HG03575 (cell line): Measurements from ENCODE around the gene NAA38.

ENCODE experiments used
- ATAC-seq: cut with Tn5 transposase; IDR thresholded peaks from one replicate; pipeline ENCODE4 v1.9.1; 2021; ENCODE audit not compliant: unreplicated experiment, insufficient number of reproducible peaks, low FRiP score; ENCODE audit errors: extremely low read depth

NAA38 gene

DNA sequence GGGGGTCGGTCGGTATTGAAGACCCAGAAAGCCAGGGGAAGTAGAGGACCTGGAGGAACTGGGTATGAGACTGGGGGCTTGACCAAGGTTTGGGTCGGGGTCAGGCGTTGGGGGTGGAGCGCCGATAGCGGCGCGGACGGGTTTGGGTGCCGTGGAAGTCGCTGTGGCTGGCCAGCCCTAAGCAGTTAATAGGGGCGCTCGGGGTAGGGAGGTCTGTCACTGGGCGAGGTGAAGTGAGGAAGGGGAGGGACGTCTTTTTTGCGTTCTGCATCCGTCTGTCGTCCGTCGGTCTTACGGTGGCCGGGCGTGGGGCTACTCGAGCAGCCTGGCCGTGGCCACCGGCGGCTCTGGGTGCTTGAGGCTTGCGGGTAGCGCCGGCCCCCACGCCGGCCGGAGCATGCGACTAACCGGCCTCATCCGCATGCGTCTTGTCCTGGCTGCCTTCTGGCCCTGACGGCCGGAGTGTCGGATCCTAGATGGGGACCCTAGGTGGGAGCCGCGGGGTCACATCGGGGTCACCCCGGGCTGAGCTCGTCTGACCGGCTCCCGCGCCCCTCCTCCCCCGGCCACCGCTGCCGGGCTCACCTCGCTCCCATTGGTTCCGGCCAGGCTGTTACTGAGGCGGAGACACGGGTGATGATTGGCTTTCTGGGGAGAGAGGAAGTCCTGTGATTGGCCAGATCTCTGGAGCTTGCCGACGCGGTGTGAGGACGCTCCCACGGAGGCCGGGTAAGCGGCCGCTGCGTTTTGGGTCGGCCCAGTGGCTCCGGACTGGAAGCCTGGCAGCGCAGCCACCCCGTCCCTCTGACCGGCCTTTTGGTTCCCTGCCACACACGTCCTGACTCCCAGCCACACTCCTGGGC is 12.8 kb downstream of the NAA38 start:
- ATAC-seq = no peak

DNA sequence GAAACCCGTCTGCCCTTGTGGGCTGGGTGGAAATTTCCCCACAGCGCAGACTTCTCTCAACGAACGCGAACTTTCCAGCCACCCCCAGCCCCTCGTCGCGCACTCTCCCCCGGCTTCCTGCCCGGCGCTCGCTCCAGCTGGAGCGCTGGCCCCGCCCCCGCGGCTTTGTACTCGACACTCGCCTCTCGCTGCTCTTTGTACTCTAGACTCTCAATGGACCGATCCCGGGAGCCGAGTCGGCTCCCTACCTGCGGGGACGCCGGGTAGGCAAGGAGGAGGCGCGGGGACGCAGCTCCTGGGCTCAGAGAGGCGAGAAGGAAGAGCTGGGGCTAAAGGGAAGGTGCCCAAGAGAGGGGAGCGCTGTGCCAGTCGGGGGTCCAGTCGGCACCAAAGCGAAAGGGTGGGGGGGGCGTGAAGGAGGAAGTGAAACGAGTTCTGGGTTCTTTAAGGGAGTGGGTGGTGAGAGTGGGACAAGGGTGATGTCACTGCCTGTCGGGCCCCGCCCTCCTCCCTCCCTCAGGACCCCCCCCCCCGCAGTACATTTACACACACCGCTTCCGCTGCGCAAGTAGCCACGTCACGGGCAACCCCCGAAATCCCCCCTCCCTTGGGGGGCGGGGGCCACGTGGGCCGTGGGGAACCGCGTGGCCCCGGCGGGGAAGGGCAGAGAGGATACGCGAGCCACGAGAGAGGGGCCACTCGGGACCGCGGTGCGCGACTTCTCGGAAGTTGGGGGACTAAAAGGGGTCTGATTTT is 13.6 kb downstream of the NAA38 start:
- ATAC-seq = no peak

DNA sequence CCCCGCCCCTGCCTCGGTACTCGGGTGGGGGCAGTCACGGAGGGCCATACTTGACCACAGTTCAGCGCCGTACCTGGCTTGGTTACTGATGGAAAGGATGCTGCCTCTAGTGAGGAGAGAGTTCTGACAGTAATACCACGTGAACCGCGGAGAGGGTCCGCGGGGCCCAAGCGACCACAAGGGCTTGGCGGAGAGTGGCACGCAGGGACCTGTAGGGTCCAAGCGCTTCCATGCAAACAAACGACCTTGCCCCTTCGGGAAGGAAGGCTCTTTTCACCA is 14.2 kb downstream of the NAA38 start:
- ATAC-seq = no peak

DNA sequence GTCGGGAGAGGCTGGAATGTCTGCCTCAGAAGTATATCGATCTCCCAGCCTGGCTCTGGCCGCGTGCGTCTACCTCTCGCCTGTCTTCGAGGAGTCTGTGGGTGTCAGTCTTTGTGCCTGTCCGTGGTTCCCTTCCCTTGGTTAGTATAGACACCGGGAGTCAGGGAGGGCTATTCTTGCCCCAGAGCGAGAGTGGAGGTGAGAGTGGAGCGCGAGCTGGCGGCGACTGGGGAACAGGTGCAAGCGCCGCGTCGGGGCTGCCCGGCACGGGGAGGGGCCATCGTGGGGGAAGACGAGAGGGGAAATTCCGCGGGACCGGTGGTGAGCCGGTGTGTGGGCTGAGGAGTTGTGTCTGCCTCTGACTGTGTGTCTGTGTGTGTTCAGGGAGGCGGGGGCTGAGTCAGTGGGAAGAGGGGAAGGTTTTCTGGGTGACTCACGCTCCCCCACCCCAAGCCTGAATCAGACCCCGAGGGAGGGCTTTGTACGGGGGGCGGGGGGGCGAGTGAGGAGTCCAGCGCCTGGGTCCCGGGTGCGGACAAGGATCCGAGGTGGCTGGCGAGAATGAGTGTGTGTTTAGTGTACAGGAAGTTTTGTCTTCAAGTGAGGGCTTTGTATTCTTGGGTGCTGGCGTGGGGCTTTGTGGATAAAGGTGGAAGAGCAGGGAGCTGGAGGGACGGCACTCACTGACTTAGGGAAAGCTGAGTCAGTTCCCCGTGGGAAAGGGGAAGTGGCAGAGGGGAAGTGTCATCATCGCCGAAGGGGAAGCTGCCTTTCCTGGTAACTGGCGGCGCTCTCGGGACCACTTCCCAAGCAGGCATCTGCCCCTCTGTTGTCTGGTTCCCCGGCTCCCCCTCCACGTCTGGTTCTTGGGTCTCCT is 14.7 kb downstream of the NAA38 start:
- ATAC-seq = no peak

DNA sequence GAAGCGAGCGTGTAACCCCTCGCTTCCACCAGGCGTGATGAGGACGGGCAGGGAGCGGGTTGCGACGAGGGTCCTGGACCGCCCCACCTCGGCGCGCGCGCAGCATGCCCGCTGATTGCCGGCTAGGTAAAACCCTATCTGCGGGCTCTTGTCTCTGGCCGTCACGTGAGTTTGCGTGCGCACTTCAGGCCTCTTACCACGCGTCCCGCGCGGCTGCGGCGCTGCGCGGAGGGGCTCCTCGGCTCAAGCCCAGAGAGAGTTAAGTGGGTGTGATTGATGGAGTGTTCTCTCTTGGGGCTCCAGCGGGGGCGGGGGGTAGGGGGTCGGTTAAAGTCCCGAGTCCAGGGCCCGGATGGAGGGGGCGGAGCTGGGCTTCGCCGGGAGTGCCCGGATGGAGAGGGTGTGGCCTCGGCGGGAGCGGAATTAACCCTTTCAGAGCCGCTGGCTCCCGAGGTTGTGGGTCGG is 15.4 kb downstream of the NAA38 start:
- ATAC-seq = no peak

DNA sequence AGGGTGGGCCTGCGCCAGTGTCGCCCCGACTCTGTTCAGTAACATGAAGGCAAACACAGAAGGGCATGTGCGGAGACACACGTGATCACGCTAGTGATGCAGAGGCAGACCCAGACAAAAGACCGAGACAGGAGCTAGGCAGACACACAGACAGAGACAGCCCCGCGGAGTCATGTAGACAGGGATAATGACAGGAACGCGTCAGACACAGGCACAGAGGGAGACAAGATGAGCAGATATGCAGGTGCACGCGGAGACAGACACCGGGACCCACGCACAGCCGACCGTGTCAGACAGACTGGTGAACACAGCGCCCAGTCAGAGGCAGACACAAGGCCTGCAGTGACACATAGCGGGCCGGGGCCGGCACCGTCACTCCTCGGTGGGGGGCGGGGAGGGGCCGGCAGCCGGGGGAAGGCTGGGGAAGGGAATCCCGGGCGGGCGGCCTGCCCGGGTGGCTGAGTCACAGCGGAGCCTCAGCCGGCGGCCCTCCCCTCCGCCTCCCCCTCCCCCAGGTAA is 15.9 kb downstream of the NAA38 start:
- ATAC-seq = no peak

DNA sequence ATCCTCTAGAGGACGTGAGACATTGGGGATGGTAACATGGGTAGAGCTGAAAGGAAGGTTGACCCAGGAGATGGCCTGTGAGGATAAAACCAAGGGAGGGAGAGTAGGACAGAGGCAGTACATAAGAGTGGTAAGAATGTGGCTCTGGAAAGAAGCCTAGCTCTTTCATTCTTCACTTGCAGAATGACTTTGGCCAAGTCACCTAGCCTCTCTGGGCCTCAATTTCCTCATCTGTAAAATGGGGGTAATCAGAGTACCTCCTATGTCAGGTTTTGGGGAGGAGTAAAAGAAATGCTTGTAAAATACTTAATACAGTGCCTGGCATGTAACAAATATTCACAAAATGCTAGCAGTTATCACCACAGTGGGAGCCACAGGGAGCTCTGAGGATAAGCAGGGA is 16.5 kb downstream of the NAA38 start:
- ATAC-seq = no peak

DNA sequence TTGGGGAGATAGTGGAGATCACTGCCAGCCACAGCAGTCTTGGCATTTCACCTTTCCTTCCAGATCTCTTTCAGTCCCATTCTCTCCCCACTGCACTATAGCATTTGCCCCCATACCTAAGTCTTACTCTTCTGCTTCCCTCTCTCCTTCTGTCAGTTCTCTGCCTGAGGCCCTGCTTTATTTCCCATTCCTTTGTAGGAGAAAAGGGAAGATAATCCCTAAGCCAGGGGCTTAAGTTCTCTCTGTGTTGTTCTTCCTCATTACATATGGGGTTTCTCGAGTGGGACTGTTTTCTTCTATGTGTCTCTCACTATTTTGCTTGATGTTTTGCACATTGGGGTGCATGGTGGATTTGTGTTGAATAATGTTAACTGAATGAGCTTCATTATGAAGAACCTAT is 16.9 kb downstream of the NAA38 start:
- no peak for ATAC-seq

DNA sequence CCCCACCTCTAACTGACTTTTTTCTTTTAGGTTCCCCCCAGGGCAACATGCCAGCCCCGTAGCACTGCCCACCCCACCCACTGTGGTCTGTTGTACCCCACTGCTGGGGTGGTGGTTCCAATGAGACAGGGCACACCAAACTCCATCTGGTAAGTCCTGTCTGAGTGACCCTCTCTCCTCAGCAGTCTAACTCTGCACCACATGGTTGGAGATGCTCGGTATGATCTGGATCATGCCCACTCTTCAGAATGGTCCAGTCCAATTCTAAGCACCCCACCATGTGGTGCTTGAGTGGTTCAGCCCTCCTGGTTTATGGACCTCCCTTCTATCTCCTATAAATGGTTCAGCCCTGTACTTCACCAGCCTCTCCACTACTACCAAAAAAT is 17.5 kb downstream of the NAA38 start:
- ATAC-seq = no peak

DNA sequence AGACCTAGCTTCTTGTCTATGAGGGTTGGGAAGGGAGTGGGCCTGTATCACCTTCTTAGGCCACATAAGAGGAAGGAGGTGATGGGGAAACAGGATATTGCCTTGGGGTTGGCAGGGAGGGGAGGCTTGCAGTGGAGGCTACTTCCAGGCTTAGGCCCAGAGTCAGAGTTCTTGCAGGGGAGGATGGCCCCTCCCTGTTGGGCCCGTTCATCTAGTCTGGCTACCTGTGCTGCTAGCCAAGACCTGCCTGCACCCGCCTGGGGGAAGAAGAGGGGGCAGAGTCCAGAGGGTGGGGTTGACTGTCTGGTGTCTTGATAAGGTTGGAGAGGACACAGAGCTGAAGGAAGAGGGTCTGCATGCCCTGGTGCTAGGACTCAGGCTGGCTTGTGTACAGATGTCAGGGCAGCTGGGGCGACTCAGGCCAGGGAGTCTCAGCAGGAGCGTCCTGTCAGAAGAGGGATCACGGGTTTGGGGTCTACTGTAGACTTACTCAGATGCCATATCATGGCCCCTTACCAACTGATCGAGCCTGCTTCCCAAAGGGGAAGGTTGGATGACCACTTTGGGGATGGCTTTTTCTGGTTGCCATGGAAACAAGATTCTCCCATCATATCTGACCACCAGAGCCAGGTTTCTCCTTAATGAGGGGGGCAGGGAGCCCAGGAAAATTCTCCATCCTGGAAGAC is 18.0 kb downstream of the NAA38 start:
- no peak for ATAC-seq

DNA sequence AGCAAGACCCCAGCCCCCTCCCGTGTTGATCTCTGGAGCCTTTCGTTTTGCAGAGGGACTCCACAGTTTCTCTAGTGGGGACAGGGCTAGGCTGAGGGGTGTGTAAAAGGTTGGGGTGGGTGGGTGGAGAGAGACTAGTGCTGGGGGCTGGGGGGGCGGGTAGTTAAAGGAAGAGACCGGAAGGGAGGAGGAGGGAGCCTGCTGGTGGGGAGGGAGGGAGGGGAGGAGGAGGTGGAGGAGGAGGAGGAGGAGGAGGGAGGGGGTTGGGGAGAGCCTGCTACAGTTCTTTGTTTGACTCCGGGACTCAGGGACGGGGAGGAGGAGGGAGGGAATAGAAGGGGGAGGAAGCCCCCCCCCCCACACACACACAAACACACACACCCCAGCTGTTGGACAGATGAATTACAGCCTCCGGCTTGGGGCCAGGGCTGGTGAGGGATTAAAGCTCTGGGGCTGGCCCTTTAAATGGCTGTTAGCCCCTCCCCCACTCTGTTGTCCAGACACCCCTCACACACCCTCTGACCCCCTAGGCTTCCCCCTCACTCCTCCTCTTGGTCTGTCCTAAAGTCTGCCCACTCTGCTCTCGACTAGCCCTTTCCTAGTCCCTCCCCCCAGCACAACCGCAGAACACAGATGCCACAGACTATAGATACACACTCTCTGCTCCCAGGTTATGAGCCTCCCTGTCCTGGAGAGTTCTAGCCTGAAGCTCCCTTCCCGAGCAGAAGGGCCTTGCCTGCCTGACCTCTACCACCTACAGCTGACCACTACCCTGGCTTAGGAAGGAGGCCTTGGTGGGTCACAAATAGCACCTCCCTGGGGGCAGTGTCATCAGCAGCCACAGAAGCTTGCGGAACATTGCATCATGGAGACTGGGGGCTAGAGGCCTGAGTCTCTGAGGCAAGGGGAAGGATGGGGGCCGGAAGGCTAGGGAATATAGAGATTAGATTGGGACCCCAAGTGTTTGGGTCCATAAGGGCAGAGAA is 19.0 kb downstream of the NAA38 start:
- no peak for ATAC-seq

DNA sequence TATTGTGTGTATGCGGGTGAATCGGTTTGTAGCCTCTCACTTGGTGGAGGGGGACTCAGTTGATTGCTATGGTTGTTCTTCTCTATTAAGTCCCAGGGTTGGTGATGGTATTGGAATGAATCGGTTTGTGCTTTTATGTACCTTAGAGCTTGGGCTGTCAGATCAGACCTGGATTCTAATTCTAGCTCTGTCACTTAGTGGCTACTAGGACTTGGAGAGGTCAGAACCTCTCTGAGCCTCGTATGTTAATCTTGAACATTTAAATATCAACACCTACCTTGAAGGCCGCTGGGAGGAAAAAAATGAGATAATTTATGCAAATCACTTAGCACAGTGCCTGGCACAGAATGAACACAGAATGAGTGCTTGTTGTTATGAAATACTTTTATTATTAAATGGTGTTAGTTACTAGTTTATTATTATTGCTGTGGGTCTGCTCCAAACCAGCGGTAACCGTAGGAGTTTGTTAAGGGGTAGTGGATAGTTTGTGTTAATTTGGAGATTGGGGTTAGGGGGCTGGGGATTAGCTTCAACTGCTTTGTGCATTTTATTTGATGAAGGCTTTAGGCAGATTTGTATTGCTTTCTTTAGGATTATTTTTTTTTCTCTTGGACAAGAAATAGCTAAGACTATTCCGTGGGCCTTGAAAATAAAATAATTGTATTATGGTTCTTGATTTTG is 19.8 kb downstream of the NAA38 start:
- no peak for ATAC-seq

DNA sequence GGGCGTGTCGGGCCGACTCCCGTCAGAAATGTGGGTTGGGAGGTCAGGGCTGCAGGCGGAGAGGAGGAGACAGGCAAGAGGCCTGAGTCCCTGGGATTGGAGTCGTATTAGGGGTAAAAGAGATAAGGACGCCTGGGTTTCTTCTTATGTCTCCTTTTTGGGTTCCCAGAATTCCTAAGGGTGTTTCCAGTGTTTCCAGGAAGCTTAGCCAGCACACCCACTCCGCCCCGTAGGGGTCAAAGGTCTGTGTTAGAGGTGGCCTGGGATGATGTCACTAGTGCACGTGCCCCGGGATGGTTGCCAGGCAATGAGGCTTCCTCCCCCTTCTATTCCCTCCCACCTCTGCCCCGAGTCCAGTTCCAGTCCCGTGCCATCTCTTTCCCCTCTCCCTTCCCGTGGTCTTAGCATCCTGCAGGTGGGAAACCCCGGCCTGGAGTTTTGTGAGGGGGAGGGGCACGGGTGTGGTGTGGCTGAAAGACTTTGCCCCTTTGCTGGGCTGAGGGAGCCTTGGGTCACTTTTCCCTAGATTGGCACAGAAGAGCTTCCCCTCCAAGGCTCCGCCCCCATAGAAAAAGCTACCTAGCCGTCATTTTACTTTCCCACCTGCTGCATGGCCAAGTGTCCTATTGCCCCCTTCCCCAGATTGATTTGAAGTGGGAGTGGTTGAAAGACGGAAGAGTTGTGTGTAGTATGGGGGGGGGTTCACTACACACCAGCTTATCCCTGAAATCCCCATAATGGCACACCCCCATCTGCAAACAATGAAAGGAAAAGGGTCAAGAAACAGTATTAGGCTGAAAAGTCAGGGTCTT is 20.6 kb downstream of the NAA38 start:
- no peak for ATAC-seq

DNA sequence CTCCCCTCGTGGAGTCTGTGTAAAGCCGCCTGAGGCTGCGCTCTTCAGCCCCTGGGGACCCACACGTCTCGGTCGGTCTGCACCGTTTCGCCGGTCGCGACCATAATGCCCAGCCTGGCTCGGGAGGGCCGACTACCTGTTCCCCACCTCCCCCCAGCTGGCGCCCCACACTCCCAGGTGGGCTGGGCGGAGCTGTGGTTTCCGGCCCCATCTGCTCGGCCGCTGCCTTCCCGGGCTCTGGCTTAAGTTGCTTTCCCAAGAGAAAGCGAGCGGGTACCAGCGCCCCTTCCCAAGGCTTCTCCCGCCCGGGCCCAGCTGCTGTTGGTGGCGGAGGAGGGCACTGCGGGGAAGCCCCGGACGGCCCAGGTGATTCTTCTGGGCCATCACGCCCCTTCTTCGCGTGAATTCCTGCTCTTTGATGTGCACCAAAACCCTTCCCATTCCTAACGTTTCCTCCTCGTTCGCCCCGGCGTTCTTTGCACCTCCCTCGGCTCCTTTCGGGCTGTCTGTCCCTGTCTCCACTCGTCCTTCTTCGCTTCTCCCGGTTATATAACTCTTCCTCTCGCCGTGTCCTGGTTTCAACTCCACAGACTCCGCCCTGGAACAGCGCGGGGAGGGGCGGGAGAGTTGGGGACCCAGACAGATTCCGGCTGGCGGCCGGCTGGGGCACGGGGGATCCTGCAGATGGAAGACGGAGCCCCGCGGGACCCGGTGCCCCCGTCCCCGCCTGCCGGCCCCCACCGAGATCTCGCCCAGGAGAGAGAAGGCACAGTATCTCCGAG is 21.4 kb downstream of the NAA38 start:
- no peak for ATAC-seq

DNA sequence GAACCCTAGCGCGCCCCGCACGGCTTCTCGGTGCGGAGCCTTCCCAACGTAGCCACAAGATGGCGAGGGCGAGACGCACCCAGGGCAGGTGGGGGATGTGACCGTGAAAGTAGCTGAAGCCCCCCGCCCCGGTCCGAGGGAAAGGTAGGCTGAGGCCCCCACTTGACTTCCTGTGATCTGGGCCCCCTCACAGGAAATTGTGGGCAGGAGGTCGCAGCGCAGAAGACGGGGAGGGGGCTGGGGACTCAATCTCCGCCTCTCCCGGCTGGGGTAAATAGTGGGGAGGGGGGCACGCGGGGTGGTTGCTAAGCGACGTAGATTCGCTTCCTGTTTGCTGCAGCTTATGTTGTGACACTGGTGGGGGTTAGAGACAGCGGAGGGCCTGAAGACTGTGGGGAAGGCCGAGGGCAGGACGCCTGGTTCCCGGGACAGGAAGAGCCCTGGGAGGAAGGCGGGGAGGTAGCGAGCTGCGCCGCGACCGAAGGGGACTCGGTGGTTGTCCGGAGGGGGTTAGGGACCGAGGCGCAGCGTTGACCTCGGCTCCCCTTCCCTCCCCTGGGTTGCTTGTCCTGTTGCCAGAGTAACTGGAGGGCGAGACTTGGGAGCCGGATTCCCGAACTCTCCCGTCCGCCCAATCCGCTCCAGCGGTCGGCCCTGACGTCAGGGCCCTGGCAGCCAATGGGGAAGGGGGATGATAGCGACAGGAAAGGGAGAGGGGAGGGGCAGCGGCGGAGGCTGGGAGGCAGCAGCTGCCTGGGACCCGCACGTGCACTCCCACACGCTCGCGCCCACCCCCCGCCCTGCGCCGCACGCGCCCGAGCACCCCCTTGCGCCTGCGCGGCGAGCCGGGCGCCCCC is 22.2 kb downstream of the NAA38 start:
- no peak for ATAC-seq
